ENCODE data around the gene B4GALNT3. TPM values are rescaled to one million over a fixed set of nuclear protein-coding genes. Genes with fewer than 3 reads are reported as not detected.

B4GALNT3 gene
- total and polyA plus RNA-seq, 2 experiments from 2014 or later, result 0.11 TPM; not detected in 1

- no peak overlapping the region for H3K4me3 ChIP-seq
- no peak overlapping the region for H2AFZ ChIP-seq
- in situ Hi-C loops (cut with MboI), result loop anchor here (10.0 kb wide), 1 partner anchor 87 kb away; no protein-coding TSS in a partner anchor
- peak overlapping the region; percentile 94 for H3K27ac ChIP-seq
- H3K9me3 ChIP-seq (ENCODE audit: low read depth), result no peaks in the 10 kb centered on the region
- H3K4me1 ChIP-seq (ENCODE audit: insufficient read depth), result peaks cover 32% of the 10 kb centered on the region
- H4K20me1 ChIP-seq (ENCODE audit: insufficient read depth), result no peaks in the 10 kb centered on the region
- peaks cover 31% of the 10 kb centered on the region for H3F3A ChIP-seq (ENCODE audit: insufficient read depth)
- no peaks in the 10 kb centered on the region for H3K36me3 ChIP-seq (ENCODE audit: low read depth)
- no peaks in the 10 kb centered on the region for H3K27me3 ChIP-seq (replicated peaks; ENCODE audit: insufficient read depth)
- 48 to 62% methylated on average over 3 of the region's 3 CpGs for WGBS, 2 experiments (ENCODE audit: low coverage in 1 of 2, low lambda C conversion rate in 2 of 2, missing lambda C conversion rate in 2 of 2)
- no peaks in the 10 kb centered on the region for H3K79me2 ChIP-seq (ENCODE audit: insufficient read depth)
- DNase-seq, result peak; percentile 86
- no peaks in the 10 kb centered on the region for H3K9me2 ChIP-seq (ENCODE audit: insufficient read depth)
- TF ChIP-seq EZH2phosphoT487 (IDR thresholded peaks at IDR 0.05; ENCODE audit: insufficient read depth, low read depth), result no peak
- TF ChIP-seq EZH2 (IDR thresholded peaks at IDR 0.05; ENCODE audit: insufficient read depth, poor library complexity, severe bottlenecking), result no peak
- peak overlapping the region; percentile 46 for H3K4me2 ChIP-seq (ENCODE audit: unreplicated experiment)
- H3K9ac ChIP-seq, result no peak overlapping the region; the same call in 1 of the 2 replicates
Measured at GRCh38 chr12:531951-532585, 72.3 kb downstream of the B4GALNT3 start.

GRCh38 chr12:532908-533565 lies 73.3 kb downstream of the B4GALNT3 start:
- DNase-seq, result peak; percentile 99
- peaks cover 32% of the 10 kb centered on the region for H3K4me1 ChIP-seq (ENCODE audit: insufficient read depth)
- no peaks in the 10 kb centered on the region for H3K9me2 ChIP-seq (ENCODE audit: insufficient read depth)
- H3K27me3 ChIP-seq (replicated peaks; ENCODE audit: insufficient read depth), result no peaks in the 10 kb centered on the region
- H2AFZ ChIP-seq, result peak overlapping the region; percentile 47; the same call in 1 of the 2 replicates
- peak overlapping the region; percentile 75 for H3K9ac ChIP-seq
- TF ChIP-seq EZH2 (IDR thresholded peaks at IDR 0.05; ENCODE audit: insufficient read depth, poor library complexity, severe bottlenecking) (no peak), EZH2phosphoT487 (IDR thresholded peaks at IDR 0.05; ENCODE audit: insufficient read depth, low read depth) (no peak)
- no peaks in the 10 kb centered on the region for H3K79me2 ChIP-seq (ENCODE audit: insufficient read depth)
- peaks cover 31% of the 10 kb centered on the region for H3F3A ChIP-seq (ENCODE audit: insufficient read depth)
- 43 to 45% methylated on average over 9 of the region's 9 CpGs for whole genome bisulfite sequencing, 2 experiments (ENCODE audit: low coverage in 1 of 2, low lambda C conversion rate in 2 of 2, missing lambda C conversion rate in 2 of 2)
- no peaks in the 10 kb centered on the region for H3K9me3 ChIP-seq (ENCODE audit: low read depth)
- H3K4me3 ChIP-seq, result no peak overlapping the region
- peak overlapping the region; percentile 46 for H3K4me2 ChIP-seq (ENCODE audit: unreplicated experiment)
- H3K36me3 ChIP-seq (ENCODE audit: low read depth), result no peaks in the 10 kb centered on the region
- H3K27ac ChIP-seq, result peak overlapping the region; percentile 94
- in situ Hi-C loops (cut with MboI), result loop anchor here (10.0 kb wide), 1 partner anchor 88 kb away; no protein-coding TSS in a partner anchor
- no peaks in the 10 kb centered on the region for H4K20me1 ChIP-seq (ENCODE audit: insufficient read depth)

- Histone ChIP-seq H4K20me1 (ENCODE audit: insufficient read depth) (no peaks in the 10 kb centered on the region), H3K4me1 (ENCODE audit: insufficient read depth) (peaks cover 36% of the 10 kb centered on the region), H3K9me2 (ENCODE audit: insufficient read depth) (no peaks in the 10 kb centered on the region), H3K9ac (peak overlapping the region; percentile 75), H3K79me2 (ENCODE audit: insufficient read depth) (no peaks in the 10 kb centered on the region), H3K9me3 (ENCODE audit: low read depth) (no peaks in the 10 kb centered on the region), H3K27me3 (replicated peaks; ENCODE audit: insufficient read depth) (no peaks in the 10 kb centered on the region), H3F3A (ENCODE audit: insufficient read depth) (peaks cover 31% of the 10 kb centered on the region), H3K4me3 (no peak overlapping the region), H3K27ac (peak overlapping the region; percentile 94), H2AFZ (no peak overlapping the region; the same call in 1 of the 2 replicates), H3K4me2 (ENCODE audit: unreplicated experiment) (no peak overlapping the region), H3K36me3 (ENCODE audit: low read depth) (no peaks in the 10 kb centered on the region)
- in situ Hi-C loops (cut with MboI), result loop anchor here (10.0 kb wide), 1 partner anchor 89 kb away; no protein-coding TSS in a partner anchor
- TF ChIP-seq EZH2phosphoT487 (IDR thresholded peaks at IDR 0.05; ENCODE audit: insufficient read depth, low read depth), result no peak
- no peak for TF ChIP-seq EZH2 (IDR thresholded peaks at IDR 0.05; ENCODE audit: insufficient read depth, poor library complexity, severe bottlenecking)
- no peak for DNase-seq
- 85 to 90% methylated on average over 14 of the region's 14 CpGs for WGBS, 2 experiments (ENCODE audit: low coverage in 1 of 2, low lambda C conversion rate in 2 of 2, missing lambda C conversion rate in 2 of 2)
Measured at GRCh38 chr12:533718-534117, 74.0 kb downstream of the B4GALNT3 start.

GRCh38 chr12:534216-534615 lies 74.5 kb downstream of the B4GALNT3 start:
- no peak overlapping the region for H3K27ac ChIP-seq
- no peak for DNase-seq

More at GRCh38 chr12:534216-534615, 74.5 kb downstream of the B4GALNT3 start:
- Histone ChIP-seq H3K27me3 (replicated peaks; ENCODE audit: insufficient read depth) (no peaks in the 10 kb centered on the region), H3K36me3 (ENCODE audit: low read depth) (no peaks in the 10 kb centered on the region), H3K4me3 (no peak overlapping the region), H3K79me2 (ENCODE audit: insufficient read depth) (no peaks in the 10 kb centered on the region), H4K20me1 (ENCODE audit: insufficient read depth) (no peaks in the 10 kb centered on the region), H3K4me2 (ENCODE audit: unreplicated experiment) (no peak overlapping the region), H2AFZ (no peak overlapping the region), H3K9ac (no peak overlapping the region), H3K4me1 (ENCODE audit: insufficient read depth) (peaks cover 41% of the 10 kb centered on the region), H3K9me3 (ENCODE audit: low read depth) (no peaks in the 10 kb centered on the region), H3K9me2 (ENCODE audit: insufficient read depth) (no peaks in the 10 kb centered on the region), H3F3A (ENCODE audit: insufficient read depth) (peaks cover 34% of the 10 kb centered on the region)
- in situ Hi-C loops (cut with MboI), result loop anchor here (10.0 kb wide), 1 partner anchor 89 kb away; no protein-coding TSS in a partner anchor
- TF ChIP-seq EZH2 (IDR thresholded peaks at IDR 0.05; ENCODE audit: insufficient read depth, poor library complexity, severe bottlenecking) (no peak), EZH2phosphoT487 (IDR thresholded peaks at IDR 0.05; ENCODE audit: insufficient read depth, low read depth) (no peak)
- 94 to 95% methylated on average over 14 of the region's 14 CpGs for WGBS, 2 experiments (ENCODE audit: low coverage in 1 of 2, low lambda C conversion rate in 2 of 2, missing lambda C conversion rate in 2 of 2)
